Mesendoderm (in vitro differentiated cells): ENCODE data around the gene AKT2.

Source experiments
- DNase-seq: peaks from one replicate; pipeline ENCODE4 v3.0.0; 2013
- H2AK5ac ChIP-seq: 2 replicates; pipeline ENCODE4 v1.6.1; 2013; ENCODE audit warnings: low read length, inconsistent platforms
- H2BK120ac ChIP-seq: 2 replicates; pipeline ENCODE4 v1.6.1; 2013; ENCODE audit warnings: low read depth, mild to moderate bottlenecking, low read length, moderate library complexity, mixed read lengths
- H2BK15ac ChIP-seq: replicated peaks from 2 replicates; pipeline ENCODE4 v1.6.1; 2013; ENCODE audit warnings: low read depth, mild to moderate bottlenecking, moderate library complexity
- H2BK5ac ChIP-seq: 2 replicates; pipeline ENCODE4 v1.6.1; 2013; ENCODE audit warnings: low read length, inconsistent platforms
- H3K18ac ChIP-seq: 2 replicates; pipeline ENCODE4 v1.6.1; 2013; ENCODE audit warnings: mild to moderate bottlenecking, low read length, mixed read lengths
- H3K23ac ChIP-seq: one replicate; pipeline ENCODE4 v1.6.1; 2013; ENCODE audit warnings: low read length
- H3K27ac ChIP-seq: 2 replicates; pipeline ENCODE4 v1.5.1; 2013; ENCODE audit warnings: low read depth, mild to moderate bottlenecking, inconsistent platforms, low read length, moderate library complexity
- H3K27me3 ChIP-seq: 2 replicates; pipeline ENCODE4 v1.6.1; 2013; ENCODE audit warnings: low read length, control low read depth, mild to moderate bottlenecking, inconsistent platforms; ENCODE audit not compliant: insufficient read depth, poor library complexity
- H3K36me3 ChIP-seq: 2 replicates; pipeline ENCODE4 v1.6.1; 2013; ENCODE audit warnings: low read length, inconsistent platforms; ENCODE audit not compliant: control insufficient read depth, insufficient read depth
- H3K4ac ChIP-seq: one replicate; pipeline ENCODE4 v1.6.1; 2013; ENCODE audit warnings: low read depth, mild to moderate bottlenecking, low read length, moderate library complexity
- H3K4me1 ChIP-seq: 2 replicates; pipeline ENCODE4 v1.6.1; 2013; ENCODE audit warnings: low read depth, low read length, inconsistent platforms; ENCODE audit not compliant: control insufficient read depth
- H3K4me2 ChIP-seq: 2 replicates; pipeline ENCODE4 v1.6.1; 2013; ENCODE audit warnings: low read length
- H3K4me3 ChIP-seq: 2 replicates; pipeline ENCODE4 v1.5.1; 2013; ENCODE audit warnings: mild to moderate bottlenecking, low read length
- H3K56ac ChIP-seq: one replicate; pipeline ENCODE4 v1.6.1; 2013; ENCODE audit warnings: low read length
- H3K79me1 ChIP-seq: 2 replicates; pipeline ENCODE4 v1.6.1; 2013; ENCODE audit warnings: low read length, inconsistent platforms
- H3K79me2 ChIP-seq: 2 replicates; pipeline ENCODE4 v1.6.1; 2013; ENCODE audit warnings: mild to moderate bottlenecking, low read length; ENCODE audit not compliant: control insufficient read depth, insufficient read depth
- H3K9ac ChIP-seq: 2 replicates; pipeline ENCODE4 v1.6.1; 2013; ENCODE audit warnings: low read length, inconsistent platforms
- H4K5ac ChIP-seq: one replicate; pipeline ENCODE4 v1.6.1; 2013; ENCODE audit warnings: low read length
- H4K8ac ChIP-seq: one replicate; pipeline ENCODE4 v1.6.1; 2013; ENCODE audit warnings: low read depth, mild to moderate bottlenecking, control low read depth, low read length, moderate library complexity
- WGBS: extraction: QIAGEN DNeasy Blood & Tissue Kit; methylation state at CpG from one replicate; pipeline ENCODE4 v1.1.7; 2013; ENCODE audit warnings: low lambda C conversion rate, missing lambda C conversion rate; ENCODE audit not compliant: insufficient coverage; ENCODE audit errors: extremely low coverage; 5-methylcytosine and 5-hydroxymethylcytosine counted together

The AKT2 gene

GRCh38 chr19:40317338-40317737 is 32.2 kb upstream of the AKT2 start:
- no peak overlapping the region for H3K56ac ChIP-seq
- no peaks in the 10 kb centered on the region for H3K27me3 ChIP-seq
- WGBS = no CpG with 5 or more reads among the region's 7 CpGs
- no peak overlapping the region for H2AK5ac ChIP-seq
- DNase-seq = no peak
- H3K4ac ChIP-seq = no peak overlapping the region
- no peak overlapping the region for H2BK120ac ChIP-seq
- no peak overlapping the region for H3K23ac ChIP-seq
- no peak overlapping the region for H2BK15ac ChIP-seq
- no peaks in the 10 kb centered on the region for H3K79me2 ChIP-seq
- no peak overlapping the region for H4K8ac ChIP-seq
- H3K4me3 ChIP-seq = no peak overlapping the region
- H3K79me1 ChIP-seq = no peaks in the 10 kb centered on the region
- no peak overlapping the region for H3K9ac ChIP-seq
- no peak overlapping the region for H4K5ac ChIP-seq
- H2BK5ac ChIP-seq = no peak overlapping the region
- H3K18ac ChIP-seq = no peak overlapping the region
- no peaks in the 10 kb centered on the region for H3K4me1 ChIP-seq
- H3K4me2 ChIP-seq = no peak overlapping the region
- H3K27ac ChIP-seq = no peak overlapping the region
- no peaks in the 10 kb centered on the region for H3K36me3 ChIP-seq

DNA sequence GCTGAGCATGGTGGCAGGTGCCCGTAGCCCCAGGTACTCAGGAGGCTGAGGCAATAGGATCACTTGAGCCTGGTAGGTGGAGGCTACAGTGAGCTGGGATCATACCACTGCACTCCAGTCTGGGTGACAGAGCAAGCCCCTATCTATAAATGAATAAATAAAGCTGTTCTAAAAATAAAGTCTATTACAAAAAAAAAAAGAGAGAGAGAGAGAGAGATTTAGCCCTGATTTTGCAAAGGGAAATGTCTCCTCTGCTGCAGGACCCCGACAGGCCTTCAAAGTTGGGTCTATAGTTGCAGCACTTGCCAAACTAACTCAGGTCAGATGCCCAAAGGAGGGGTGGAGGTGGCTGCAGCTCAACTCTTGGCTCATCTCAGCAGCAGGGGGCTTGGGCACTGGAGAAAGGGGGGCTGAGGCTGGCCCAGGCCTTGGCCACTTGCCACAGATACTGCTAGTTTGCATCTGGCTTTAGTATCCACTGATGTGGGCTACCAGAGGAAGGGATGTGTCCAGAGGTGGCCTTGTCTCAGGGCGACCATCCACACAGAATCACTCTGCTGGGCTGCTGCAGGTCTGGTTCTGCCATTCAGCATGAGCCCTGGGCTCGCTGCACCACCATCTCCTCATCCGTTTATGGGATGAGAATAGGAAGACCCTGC is 30.8 kb upstream of the AKT2 start:
- no peak overlapping the region for H3K4me3 ChIP-seq
- H3K79me1 ChIP-seq = no peaks in the 10 kb centered on the region
- H3K23ac ChIP-seq = no peak overlapping the region
- H3K36me3 ChIP-seq = no peaks in the 10 kb centered on the region
- H2BK120ac ChIP-seq = no peak overlapping the region
- H2BK5ac ChIP-seq = no peak overlapping the region
- no peaks in the 10 kb centered on the region for H3K4me1 ChIP-seq
- no peaks in the 10 kb centered on the region for H3K27me3 ChIP-seq
- no peak overlapping the region for H4K8ac ChIP-seq
- H3K9ac ChIP-seq = no peak overlapping the region
- no peak overlapping the region for H3K18ac ChIP-seq
- DNase-seq = no peak
- H3K4ac ChIP-seq = no peak overlapping the region
- no peak overlapping the region for H2BK15ac ChIP-seq
- no peak overlapping the region for H2AK5ac ChIP-seq
- no peaks in the 10 kb centered on the region for H3K79me2 ChIP-seq
- H3K4me2 ChIP-seq = no peak overlapping the region
- no peak overlapping the region for H3K56ac ChIP-seq
- no CpG with 5 or more reads among the region's 5 CpGs for WGBS
- no peak overlapping the region for H4K5ac ChIP-seq
- H3K27ac ChIP-seq = no peak overlapping the region

GRCh38 chr19:40314656-40315055 is 29.5 kb upstream of the AKT2 start:
- H3K36me3 ChIP-seq = no peaks in the 10 kb centered on the region
- no peak overlapping the region for H3K4me2 ChIP-seq
- H3K23ac ChIP-seq = no peak overlapping the region
- no peak overlapping the region for H3K56ac ChIP-seq
- H3K4me3 ChIP-seq = no peak overlapping the region
- no peaks in the 10 kb centered on the region for H3K4me1 ChIP-seq
- H3K9ac ChIP-seq = no peak overlapping the region
- no peak overlapping the region for H2BK5ac ChIP-seq
- no peak overlapping the region for H3K18ac ChIP-seq
- no peak for DNase-seq
- H4K5ac ChIP-seq = no peak overlapping the region
- H2BK120ac ChIP-seq = no peak overlapping the region
- WGBS = no CpG with 5 or more reads among the region's 2 CpGs
- H4K8ac ChIP-seq = no peak overlapping the region
- H2BK15ac ChIP-seq = no peak overlapping the region
- H3K27me3 ChIP-seq = no peaks in the 10 kb centered on the region
- H3K79me1 ChIP-seq = no peaks in the 10 kb centered on the region
- H3K4ac ChIP-seq = no peak overlapping the region
- no peak overlapping the region for H2AK5ac ChIP-seq
- H3K27ac ChIP-seq = no peak overlapping the region
- H3K79me2 ChIP-seq = no peaks in the 10 kb centered on the region

GRCh38 chr19:40313229-40313983 is 28.3 kb upstream of the AKT2 start:
- Histone ChIP-seq H3K4me2 (no peak overlapping the region), H2BK15ac (no peak overlapping the region), H3K27me3 (no peaks in the 10 kb centered on the region), H4K8ac (no peak overlapping the region), H2BK5ac (no peak overlapping the region), H3K18ac (no peak overlapping the region), H3K79me2 (no peaks in the 10 kb centered on the region), H3K4ac (no peak overlapping the region), H3K4me3 (no peak overlapping the region), H3K23ac (no peak overlapping the region), H3K36me3 (no peaks in the 10 kb centered on the region), H3K4me1 (no peaks in the 10 kb centered on the region), H4K5ac (no peak overlapping the region), H3K9ac (no peak overlapping the region), H3K56ac (no peak overlapping the region), H3K27ac (no peak overlapping the region), H3K79me1 (no peaks in the 10 kb centered on the region), H2AK5ac (no peak overlapping the region), H2BK120ac (no peak overlapping the region)
- no peak for DNase-seq
- WGBS = no CpG with 5 or more reads among the region's 9 CpGs

DNA sequence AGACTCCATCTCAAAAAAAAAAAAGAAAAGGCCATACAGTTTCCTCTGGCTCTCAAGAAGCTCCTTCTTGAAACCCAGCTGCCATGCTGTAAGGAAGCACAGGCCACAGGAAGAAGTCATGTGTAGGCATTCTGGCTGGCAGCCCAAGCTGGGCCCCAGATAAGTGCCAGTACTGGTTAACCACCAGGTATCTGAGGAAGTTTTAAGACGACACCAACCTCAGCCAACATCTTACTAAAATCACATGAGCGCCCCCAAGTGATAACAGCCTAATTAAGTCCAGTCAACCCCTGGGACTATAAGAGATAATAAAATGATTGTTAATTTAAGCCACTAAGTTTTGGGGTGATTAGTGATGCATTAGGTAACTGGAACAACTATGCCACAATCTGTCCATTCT is 27.4 kb upstream of the AKT2 start:
- Histone ChIP-seq H3K4me3 (no peak overlapping the region), H3K79me2 (no peaks in the 10 kb centered on the region), H3K36me3 (no peaks in the 10 kb centered on the region), H3K56ac (no peak overlapping the region), H2AK5ac (no peak overlapping the region), H2BK15ac (no peak overlapping the region), H4K8ac (no peak overlapping the region), H3K4me2 (no peak overlapping the region), H2BK5ac (no peak overlapping the region), H3K9ac (no peak overlapping the region), H3K4me1 (no peaks in the 10 kb centered on the region), H3K27ac (no peak overlapping the region), H3K18ac (no peak overlapping the region), H3K4ac (no peak overlapping the region), H4K5ac (no peak overlapping the region), H3K23ac (no peak overlapping the region), H3K79me1 (no peaks in the 10 kb centered on the region), H2BK120ac (no peak overlapping the region), H3K27me3 (no peaks in the 10 kb centered on the region)
- peak; percentile 16 for DNase-seq
- WGBS = no CpG with 5 or more reads among the region's 2 CpGs
